GM18498 (cell line): ENCODE data around the gene LASP1.
"Not testable (repeated sequence)": the region's sequence is repeated elsewhere in the genome, so short reads cannot be mapped to it uniquely, and the experiment has no call there.

ENCODE experiments used
- ATAC-seq: cut with Tn5 transposase; IDR thresholded peaks from one replicate; pipeline ENCODE4 v1.9.1; 2021; ENCODE audit warnings: mild to moderate bottlenecking, moderate library complexity; ENCODE audit not compliant: unreplicated experiment

The LASP1 gene

GRCh38 chr17:38925263-38925995 lies 55.6 kb downstream of the LASP1 start, which contains the start of gene LASP1NB:
LASP1NB (plus strand) TSS chr17:38925614.
- no peak for ATAC-seq

- ATAC-seq = no peak
Measured at GRCh38 chr17:38926293-38927070, 56.6 kb downstream of the LASP1 start.

- not testable (repeated sequence) for ATAC-seq
Measured at GRCh38 chr17:38930782-38931181, 60.9 kb downstream of the LASP1 start.

GRCh38 chr17:38933962-38934361 lies 64.1 kb downstream of the LASP1 start:
- ATAC-seq = not testable (repeated sequence)

GRCh38 chr17:38939987-38940386 lies 70.1 kb downstream of the LASP1 start:
- ATAC-seq = no peak

GRCh38 chr17:38940404-38940803 lies 70.5 kb downstream of the LASP1 start:
- no peak for ATAC-seq

GRCh38 chr17:38942696-38943334 lies 73.0 kb downstream of the LASP1 start:
- ATAC-seq = no peak

- ATAC-seq = no peak
Measured at GRCh38 chr17:38943607-38944006, 73.7 kb downstream of the LASP1 start.

DNA sequence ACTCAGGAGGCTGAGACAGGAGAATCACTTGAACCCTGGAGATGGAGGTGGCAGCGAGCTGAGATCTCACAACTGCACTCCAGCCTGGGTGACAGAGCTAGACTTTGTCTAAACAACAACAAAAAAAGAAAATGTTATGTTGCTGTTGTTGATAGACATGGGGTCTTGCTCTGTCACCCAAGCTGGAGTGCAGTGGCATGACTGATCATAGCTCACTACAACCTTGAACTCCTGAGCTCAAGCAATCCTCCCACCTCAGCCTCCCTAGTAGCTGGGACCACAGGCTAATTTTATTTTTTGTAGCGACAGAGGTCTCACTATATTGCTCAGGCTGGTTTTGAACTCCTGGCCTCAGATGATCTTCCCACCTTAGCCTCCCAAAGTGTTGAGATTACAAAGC lies 77.3 kb downstream of the LASP1 start:
- no peak for ATAC-seq

GRCh38 chr17:38953800-38954199 lies 83.9 kb downstream of the LASP1 start:
- not testable (repeated sequence) for ATAC-seq

DNA sequence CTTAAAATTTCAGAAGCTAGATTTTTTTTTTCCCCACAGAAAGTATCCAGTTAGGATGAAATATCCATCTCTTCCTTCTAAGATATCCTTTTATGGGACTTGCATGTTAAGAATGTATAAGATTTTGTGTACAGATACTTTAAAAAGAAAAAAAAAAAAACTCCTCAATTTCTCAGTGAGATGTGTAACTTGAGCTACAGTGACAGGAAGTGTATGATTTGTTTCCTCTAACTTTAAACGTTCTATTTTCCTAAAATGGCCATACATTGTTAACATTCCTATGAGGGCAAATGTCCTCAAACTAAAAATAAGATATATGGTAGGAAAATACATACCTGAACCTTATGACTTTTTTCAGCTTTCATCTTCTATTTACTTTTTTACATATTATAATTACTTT lies 88.5 kb downstream of the LASP1 start:
- ATAC-seq = no peak

DNA sequence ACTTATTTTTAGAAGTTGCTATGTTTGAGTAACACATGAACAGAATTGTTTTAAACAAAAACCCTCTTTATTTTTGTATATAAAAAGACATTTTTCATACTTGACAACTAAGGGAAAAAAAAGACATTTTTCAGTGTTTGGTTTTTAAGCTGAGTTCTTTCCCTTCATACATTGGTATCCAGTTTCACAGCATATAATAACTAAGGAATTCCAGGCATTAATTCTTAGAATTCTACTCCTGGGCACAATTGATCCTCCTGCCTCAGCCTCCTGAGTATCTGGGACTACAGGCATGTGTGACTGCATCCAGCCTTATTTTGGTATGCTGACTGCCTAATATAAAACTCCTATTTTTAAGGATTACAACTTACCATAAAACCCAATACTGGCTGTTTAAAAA lies 88.9 kb downstream of the LASP1 start:
- no peak for ATAC-seq

DNA sequence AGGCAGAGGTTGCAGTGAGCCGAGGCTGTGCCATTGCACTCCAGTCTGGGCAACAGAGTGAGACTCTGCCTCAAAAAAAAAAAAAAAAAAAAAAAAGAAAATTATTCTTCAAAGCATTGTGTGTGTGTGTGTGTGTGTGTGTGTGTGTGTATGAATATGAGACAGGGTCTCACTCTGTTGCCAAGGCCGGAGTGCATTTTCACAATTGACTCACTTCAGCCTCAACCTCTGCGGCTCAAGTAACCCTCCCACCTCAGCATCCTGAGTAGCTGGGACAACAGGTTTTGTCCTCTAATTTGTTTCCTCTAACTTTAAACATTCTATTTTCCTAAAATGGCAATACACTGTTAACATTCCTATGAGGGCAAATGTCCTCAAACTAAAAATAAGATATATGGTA lies 89.7 kb downstream of the LASP1 start:
- ATAC-seq = no peak

GRCh38 chr17:38960402-38960801 lies 90.5 kb downstream of the LASP1 start:
- no peak for ATAC-seq

DNA sequence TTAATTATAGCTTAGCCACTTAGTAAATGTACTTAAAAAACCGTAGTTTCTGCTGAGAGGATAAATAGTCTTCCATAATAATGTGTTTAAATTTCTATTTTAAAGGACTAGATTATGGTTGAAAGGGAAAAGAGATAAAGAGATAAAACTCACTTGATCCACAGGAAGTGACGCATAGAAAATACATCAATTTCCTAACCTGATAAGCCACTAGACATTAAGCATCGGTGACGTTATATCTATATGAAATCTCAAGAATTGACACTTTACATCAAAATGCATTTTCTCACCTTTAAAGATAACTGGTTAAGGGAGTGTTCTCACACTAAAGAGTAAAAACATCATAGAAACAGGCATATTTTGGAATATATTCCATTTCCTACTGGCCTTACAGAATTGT lies 91.6 kb downstream of the LASP1 start:
- ATAC-seq = no peak

DNA sequence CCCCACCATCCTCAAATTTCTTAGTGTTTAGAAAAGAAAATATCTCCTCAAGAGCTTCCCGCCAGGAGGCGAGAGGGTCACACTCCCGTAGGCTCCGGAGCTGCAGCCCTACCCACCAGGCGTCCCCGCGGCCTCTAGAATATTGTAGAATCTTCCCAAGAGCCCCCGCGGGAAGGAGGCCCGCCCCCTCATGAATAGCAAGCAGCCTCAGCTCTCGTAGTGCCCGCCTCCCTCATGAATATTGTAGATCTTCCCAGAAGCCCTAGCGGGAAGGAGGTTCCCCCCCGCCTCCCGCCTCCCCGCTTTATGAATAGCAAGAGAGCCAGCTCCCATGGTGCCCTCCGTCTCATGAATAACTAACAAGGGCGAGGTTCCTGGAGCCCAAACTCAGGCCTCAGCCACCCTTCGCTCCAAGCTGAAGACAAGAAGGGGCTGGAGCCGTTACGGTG lies 97.5 kb downstream of the LASP1 start, which contains the start of gene FBXO47:
Gene FBXO47 (minus strand): TSS at position 114 of the 449 bp plus-strand sequence. CDS start 4,378 bp downstream, outside the sequence.
- ATAC-seq = no peak

DNA sequence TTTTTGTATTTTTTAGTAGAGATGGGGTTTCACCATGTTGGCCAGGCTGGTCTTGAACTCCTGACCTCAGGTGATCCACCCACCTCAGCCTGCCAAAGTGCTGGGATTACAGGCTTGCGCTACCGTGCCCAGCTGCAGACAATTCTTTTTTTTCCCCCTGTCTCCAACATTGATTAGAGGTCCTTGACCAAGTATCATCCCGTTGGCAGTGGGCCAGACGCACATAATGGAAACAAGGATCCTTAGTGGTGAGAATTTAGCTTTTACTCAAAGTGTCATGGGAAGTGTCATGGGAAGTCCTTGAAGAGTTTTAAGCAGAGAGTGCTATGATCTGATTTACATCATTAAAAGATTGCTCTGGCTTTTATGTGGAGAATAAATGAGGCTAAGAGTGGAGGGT lies 99.4 kb downstream of the LASP1 start:
- no peak for ATAC-seq

- ATAC-seq = no peak
Measured at GRCh38 chr17:38970128-38970527, 100.3 kb downstream of the LASP1 start.

DNA sequence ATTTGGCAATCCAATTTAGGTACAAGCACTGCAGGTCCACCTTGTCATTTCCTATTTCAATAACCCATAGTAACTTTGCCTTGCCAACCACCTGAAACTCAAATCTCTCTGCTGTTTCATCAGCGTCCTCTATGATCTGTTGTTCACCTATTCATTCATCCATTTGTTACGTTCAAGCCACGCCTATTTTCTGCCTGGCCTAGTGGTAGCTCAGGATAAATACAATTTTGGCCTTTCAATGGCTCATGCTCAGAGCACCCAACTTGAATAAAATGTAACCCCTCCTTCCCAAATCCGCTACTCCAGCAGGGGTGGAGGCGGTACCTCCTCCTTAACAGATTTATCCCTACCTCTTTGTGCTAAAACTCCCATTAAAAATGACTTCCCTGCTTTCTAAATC lies 100.9 kb downstream of the LASP1 start:
- ATAC-seq = no peak
